GM12878 (cell line): ENCODE measurements around the gene TBC1D23.

Source experiments
- CREM ChIP-seq: IDR thresholded peaks from 2 replicates; pipeline ENCODE4 v1.6.1; 2014; ENCODE audit warnings: antibody characterized with exemption, low read depth
- EP300 ChIP-seq, 2 experiments: fragments of 150-350 bp in 1 of 2; IDR thresholded peaks; 2 replicates each; pipeline ENCODE4 v1.6.1; 2011 to 2012; ENCODE audit warnings: low read depth in 2 of 2, low read length in 2 of 2, borderline replicate concordance in 1 of 2, improper control_type of control experiment in 1 of 2, inconsistent platforms in 1 of 2; ENCODE audit not compliant: control insufficient read depth in 1 of 2
- ESRRA ChIP-seq: IDR thresholded peaks from 2 replicates; pipeline ENCODE4 v1.6.1; 2012; ENCODE audit warnings: mild to moderate bottlenecking, low read length, improper control_type of control experiment
- EZH2 ChIP-seq: IDR thresholded peaks from 2 replicates; pipeline ENCODE4 v1.6.1; 2012; ENCODE audit warnings: low read depth, mild to moderate bottlenecking, control low read depth, inconsistent platforms, low read length, borderline replicate concordance; ENCODE audit not compliant: control insufficient read depth
- KDM1A ChIP-seq: fragments of 200-600 bp; sonication (generic); IDR thresholded peaks from 2 replicates; pipeline ENCODE4 v1.6.1; 2016; ENCODE audit warnings: borderline replicate concordance
- MYC ChIP-seq: IDR thresholded peaks from 2 replicates; pipeline ENCODE4 v1.6.1; 2011; ENCODE audit warnings: mild to moderate bottlenecking, low read length, moderate library complexity, inconsistent platforms; ENCODE audit not compliant: insufficient read depth, insufficient replicate concordance, insufficient read length, severe bottlenecking
- PAX8 ChIP-seq: fragments of 450-650 bp; IDR thresholded peaks from 2 replicates; pipeline ENCODE4 v1.6.1; 2017; ENCODE audit warnings: mild to moderate bottlenecking, moderate library complexity
- POLR2A ChIP-seq: IDR thresholded peaks from 2 replicates; pipeline ENCODE4 v1.6.1; 2011; ENCODE audit warnings: low read depth, mild to moderate bottlenecking, low read length
- SIN3A ChIP-seq: IDR thresholded peaks from 2 replicates; pipeline ENCODE4 v1.6.1; 2012; ENCODE audit warnings: low read depth, low read length, improper control_type of control experiment
- SPI1 ChIP-seq: IDR thresholded peaks from 2 replicates; pipeline ENCODE4 v1.6.1; 2011; ENCODE audit warnings: low read depth, mild to moderate bottlenecking, low read length, moderate library complexity, borderline replicate concordance; ENCODE audit not compliant: insufficient read depth
- TF ChIP-seq, protein P1 (sequence below), 3 experiments: IDR thresholded peaks in 2 of 3; conservative IDR thresholded peaks in 1 of 3; 2 replicates each; pipeline ENCODE4 v1.5.1; 2011; ENCODE audit warnings: low read depth in 3 of 3, low read length in 3 of 3, mild to moderate bottlenecking in 3 of 3, control low read depth in 2 of 3, moderate library complexity in 2 of 3, inconsistent platforms in 1 of 3, mixed read lengths in 1 of 3; ENCODE audit not compliant: control insufficient read depth in 2 of 3, insufficient read depth in 1 of 3; ENCODE audit errors: extremely low read depth in 1 of 3

DNA sequence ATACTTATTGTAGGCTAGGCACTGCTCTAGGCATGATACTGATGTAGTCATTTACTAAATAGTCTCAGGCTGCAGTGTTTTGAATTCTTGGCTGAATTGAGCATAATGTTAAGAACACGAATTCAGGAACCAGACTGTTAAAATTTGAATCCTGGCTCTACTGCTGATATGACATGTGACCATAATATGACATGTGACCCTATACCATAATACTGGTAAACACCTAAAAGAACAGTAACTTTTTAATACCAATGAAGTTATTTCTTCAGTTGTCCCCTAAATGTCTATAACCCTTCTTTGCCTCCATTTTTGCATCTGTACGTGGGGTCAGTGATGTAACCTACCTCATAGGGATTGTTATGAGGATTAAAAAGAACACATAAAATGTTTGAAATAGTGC is 18.1 kb downstream of the TBC1D23 start:
- no peak for TF ChIP-seq PAX8
- TF ChIP-seq MYC, result no peak
- no peak for TF ChIP-seq SPI1
- TF ChIP-seq, protein P1, sequence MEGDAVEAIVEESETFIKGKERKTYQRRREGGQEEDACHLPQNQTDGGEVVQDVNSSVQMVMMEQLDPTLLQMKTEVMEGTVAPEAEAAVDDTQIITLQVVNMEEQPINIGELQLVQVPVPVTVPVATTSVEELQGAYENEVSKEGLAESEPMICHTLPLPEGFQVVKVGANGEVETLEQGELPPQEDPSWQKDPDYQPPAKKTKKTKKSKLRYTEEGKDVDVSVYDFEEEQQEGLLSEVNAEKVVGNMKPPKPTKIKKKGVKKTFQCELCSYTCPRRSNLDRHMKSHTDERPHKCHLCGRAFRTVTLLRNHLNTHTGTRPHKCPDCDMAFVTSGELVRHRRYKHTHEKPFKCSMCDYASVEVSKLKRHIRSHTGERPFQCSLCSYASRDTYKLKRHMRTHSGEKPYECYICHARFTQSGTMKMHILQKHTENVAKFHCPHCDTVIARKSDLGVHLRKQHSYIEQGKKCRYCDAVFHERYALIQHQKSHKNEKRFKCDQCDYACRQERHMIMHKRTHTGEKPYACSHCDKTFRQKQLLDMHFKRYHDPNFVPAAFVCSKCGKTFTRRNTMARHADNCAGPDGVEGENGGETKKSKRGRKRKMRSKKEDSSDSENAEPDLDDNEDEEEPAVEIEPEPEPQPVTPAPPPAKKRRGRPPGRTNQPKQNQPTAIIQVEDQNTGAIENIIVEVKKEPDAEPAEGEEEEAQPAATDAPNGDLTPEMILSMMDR (IDR thresholded peaks at IDR 0.05 in 2 of 3, conservative IDR thresholded peaks at IDR 0.05 in 1 of 3; ENCODE audit: control insufficient read depth in 2 of 3, extremely low read depth in 1 of 3, insufficient read depth in 1 of 3, low read depth in 3 of 3, low read length in 3 of 3), result no peak
- TF ChIP-seq KDM1A, result no peak
- no peak for TF ChIP-seq CREM
- TF ChIP-seq POLR2A, result no peak
- TF ChIP-seq SIN3A, result no peak
- no peak for TF ChIP-seq ESRRA
- no peak for TF ChIP-seq EZH2
- no peak for TF ChIP-seq EP300 (IDR thresholded peaks at IDR 0.05; ENCODE audit: borderline replicate concordance in 1 of 2, control insufficient read depth in 1 of 2, low read depth in 2 of 2, low read length in 2 of 2)
